GM19193 (cell line): ENCODE results near the gene CNGA3.

Source experiments
- POLR2A ChIP-seq: IDR thresholded peaks from 4 replicates; pipeline ENCODE4 v1.6.1; 2011; ENCODE audit not compliant: insufficient read depth, insufficient read length; ENCODE audit errors: extremely low read depth

Gene CNGA3

GRCh38 chr2:98380203-98380535 lies 33.9 kb downstream of the CNGA3 start:
- TF ChIP-seq POLR2A: no peak

- TF ChIP-seq POLR2A: no peak
These were observed 35.2 kb downstream of the CNGA3 start for GRCh38 chr2:98381494-98381893.

GRCh38 chr2:98382086-98382485 lies 35.8 kb downstream of the CNGA3 start:
- no peak for TF ChIP-seq POLR2A

- TF ChIP-seq POLR2A: no peak
These were observed 36.5 kb downstream of the CNGA3 start for GRCh38 chr2:98382739-98383138.

GRCh38 chr2:98383166-98383565 lies 36.9 kb downstream of the CNGA3 start:
- TF ChIP-seq POLR2A: no peak

- no peak for TF ChIP-seq POLR2A
These were observed 38.9 kb downstream of the CNGA3 start for GRCh38 chr2:98385050-98385699.

- no peak for TF ChIP-seq POLR2A
These were observed 41.2 kb downstream of the CNGA3 start for GRCh38 chr2:98387478-98387877.

GRCh38 chr2:98388081-98388480 lies 41.8 kb downstream of the CNGA3 start:
- TF ChIP-seq POLR2A: no peak

- no peak for TF ChIP-seq POLR2A
These were observed 42.5 kb downstream of the CNGA3 start for GRCh38 chr2:98388601-98389250.

GRCh38 chr2:98389251-98389605 lies 43.0 kb downstream of the CNGA3 start:
- TF ChIP-seq POLR2A: no peak

- no peak for TF ChIP-seq POLR2A
These were observed 44.6 kb downstream of the CNGA3 start for GRCh38 chr2:98390571-98391476.

- TF ChIP-seq POLR2A: no peak
These were observed 45.5 kb downstream of the CNGA3 start for GRCh38 chr2:98391581-98392270.

GRCh38 chr2:98393354-98393753 lies 47.1 kb downstream of the CNGA3 start:
- TF ChIP-seq POLR2A: no peak

GRCh38 chr2:98394595-98395153 lies 48.4 kb downstream of the CNGA3 start:
- TF ChIP-seq POLR2A: no peak

- TF ChIP-seq POLR2A: no peak
These were observed 49.7 kb downstream of the CNGA3 start for GRCh38 chr2:98395977-98396376.
